WTC11 (cell line): Measurements from ENCODE around the gene KAZN. TPM values are rescaled to one million over a fixed set of nuclear protein-coding genes. Genes with fewer than 3 reads are reported as not detected.

ENCODE experiments used
- ATAC-seq: fragments of 200-7000 bp; cut with Tn5 transposase; 2 replicates; pipeline ENCODE4 v1.10.0; 2021; ENCODE audit warnings: mild to moderate bottlenecking, moderate library complexity
- CTCF ChIA-PET: fragments of 300-600 bp; sonication (Branson Sonifier 250); formaldehyde crosslinking; loops from one replicate; lab custom pipeline; 2021; ENCODE audit warnings: antibody characterized with exemption; lab: Charles Lee
- POLR2A ChIA-PET: fragments of 350-600 bp; sonication (Branson Sonifier 250); formaldehyde crosslinking; loops from one replicate; lab custom pipeline; 2021; ENCODE audit warnings: antibody characterized with exemption; lab: Charles Lee
- DNase-seq: peaks from one replicate; pipeline ENCODE4 v3.0.0; 2021; ENCODE audit warnings: low spot score
- H3K27ac Mint-ChIP-seq: 2 replicates; pipeline ENCODE4 v1.8.0; 2021; ENCODE audit warnings: mixed read lengths
- H3K27me3 Mint-ChIP-seq: 2 replicates; pipeline ENCODE4 v1.8.0; 2021; ENCODE audit warnings: low read depth, mild to moderate bottlenecking, moderate library complexity, mixed read lengths
- H3K36me3 Mint-ChIP-seq: 2 replicates; pipeline ENCODE4 v1.8.0; 2021; ENCODE audit warnings: mixed read lengths
- H3K4me1 Mint-ChIP-seq: 2 replicates; pipeline ENCODE4 v1.8.0; 2022; ENCODE audit warnings: mixed read lengths
- H3K4me3 Mint-ChIP-seq: 2 replicates; pipeline ENCODE4 v1.8.0; 2021; ENCODE audit warnings: mild to moderate bottlenecking, moderate library complexity, mixed read lengths
- H3K9me3 Mint-ChIP-seq: 2 replicates; pipeline ENCODE4 v1.8.0; 2021; ENCODE audit warnings: mixed read lengths
- CTCF ChIP-seq: fragments of 200-600 bp; IDR thresholded peaks from 2 replicates; pipeline ENCODE4 v1.8.0; 2022; ENCODE audit warnings: antibody characterized with exemption
- FOXJ3 ChIP-seq: sonication (generic); formaldehyde crosslinking; IDR thresholded peaks from 2 replicates; pipeline ENCODE4 v1.9.0; 2021; ENCODE audit warnings: missing genetic modification reagents, mild to moderate bottlenecking, borderline replicate concordance
- FOXK1 ChIP-seq: sonication (generic); formaldehyde crosslinking; IDR thresholded peaks from 2 replicates; pipeline ENCODE4 v1.8.0; 2022; ENCODE audit warnings: mild to moderate bottlenecking, moderate library complexity, missing genetic modification reagents
- GRHL2 ChIP-seq: fragments of 250-450 bp; sonication (Bioruptor Pico); IDR thresholded peaks from 2 replicates; pipeline ENCODE4 v1.8.0; 2022; ENCODE audit warnings: mild to moderate bottlenecking, moderate library complexity; ENCODE audit not compliant: insufficient replicate concordance, severe bottlenecking
- MAX ChIP-seq: sonication (generic); formaldehyde crosslinking; IDR thresholded peaks from 2 replicates; pipeline ENCODE4 v1.8.0; 2022; ENCODE audit warnings: mild to moderate bottlenecking, missing genetic modification reagents
- MLX ChIP-seq: sonication (generic); formaldehyde crosslinking; IDR thresholded peaks from 2 replicates; pipeline ENCODE4 v1.8.1; 2023; ENCODE audit warnings: mild to moderate bottlenecking, missing genetic modification reagents, moderate library complexity
- MXD4 ChIP-seq: fragments of 250-450 bp; sonication (Bioruptor Pico); IDR thresholded peaks from 2 replicates; pipeline ENCODE4 v1.8.0; 2021; ENCODE audit warnings: mild to moderate bottlenecking, moderate library complexity, borderline replicate concordance
- NR1H2 ChIP-seq: sonication (generic); formaldehyde crosslinking; IDR thresholded peaks from 2 replicates; pipeline ENCODE4 v1.9.0; 2021; ENCODE audit warnings: mild to moderate bottlenecking, moderate library complexity, missing genetic modification reagents
- ZNF121 ChIP-seq: sonication (generic); formaldehyde crosslinking; IDR thresholded peaks from 2 replicates; pipeline ENCODE4 v1.8.0; 2023; ENCODE audit warnings: missing genetic modification reagents
- ZNF396 ChIP-seq: fragments of 250-450 bp; sonication (Bioruptor Pico); IDR thresholded peaks from 2 replicates; pipeline ENCODE4 v1.8.0; 2021; ENCODE audit warnings: mild to moderate bottlenecking, moderate library complexity, borderline replicate concordance
- total RNA-seq: library from RNA; stranded (reverse); gene quantifications from 3 replicates; pipeline ENCODE4 v1.2.3, GENCODE V29; 2021
- TF ChIP-seq, protein P1 (sequence below): sonication (generic); formaldehyde crosslinking; IDR thresholded peaks from 2 replicates; pipeline ENCODE4 v1.8.1; 2023; ENCODE audit warnings: mild to moderate bottlenecking, missing genetic modification reagents, borderline replicate concordance
- TF ChIP-seq, protein P2 (sequence below): sonication (generic); formaldehyde crosslinking; IDR thresholded peaks from 2 replicates; pipeline ENCODE4 v1.8.0; 2022; ENCODE audit warnings: mild to moderate bottlenecking, missing genetic modification reagents
- TF ChIP-seq, protein P3 (sequence below): fragments of 250-450 bp; sonication (Bioruptor Pico); IDR thresholded peaks from 2 replicates; pipeline ENCODE4 v2.1.2; 2022; ENCODE audit warnings: mild to moderate bottlenecking, moderate library complexity
- TF ChIP-seq, protein P4 (sequence below): sonication (generic); formaldehyde crosslinking; conservative IDR thresholded peaks from 2 replicates; pipeline ENCODE4 v1.8.1; 2023; ENCODE audit warnings: mild to moderate bottlenecking, low read depth, missing genetic modification reagents, moderate library complexity
- TF ChIP-seq, protein P5 (sequence below): sonication (generic); formaldehyde crosslinking; IDR thresholded peaks from 2 replicates; pipeline ENCODE4 v1.8.1; 2023; ENCODE audit warnings: mild to moderate bottlenecking, missing genetic modification reagents
- TF ChIP-seq, protein P6 (sequence below): fragments of 250-450 bp; sonication (Bioruptor Pico); IDR thresholded peaks from 2 replicates; pipeline ENCODE4 v1.9.0; 2021; ENCODE audit warnings: mild to moderate bottlenecking

The KAZN gene
- total RNA-seq, 1 experiment from 2014 or later, result 19.9 TPM

DNA sequence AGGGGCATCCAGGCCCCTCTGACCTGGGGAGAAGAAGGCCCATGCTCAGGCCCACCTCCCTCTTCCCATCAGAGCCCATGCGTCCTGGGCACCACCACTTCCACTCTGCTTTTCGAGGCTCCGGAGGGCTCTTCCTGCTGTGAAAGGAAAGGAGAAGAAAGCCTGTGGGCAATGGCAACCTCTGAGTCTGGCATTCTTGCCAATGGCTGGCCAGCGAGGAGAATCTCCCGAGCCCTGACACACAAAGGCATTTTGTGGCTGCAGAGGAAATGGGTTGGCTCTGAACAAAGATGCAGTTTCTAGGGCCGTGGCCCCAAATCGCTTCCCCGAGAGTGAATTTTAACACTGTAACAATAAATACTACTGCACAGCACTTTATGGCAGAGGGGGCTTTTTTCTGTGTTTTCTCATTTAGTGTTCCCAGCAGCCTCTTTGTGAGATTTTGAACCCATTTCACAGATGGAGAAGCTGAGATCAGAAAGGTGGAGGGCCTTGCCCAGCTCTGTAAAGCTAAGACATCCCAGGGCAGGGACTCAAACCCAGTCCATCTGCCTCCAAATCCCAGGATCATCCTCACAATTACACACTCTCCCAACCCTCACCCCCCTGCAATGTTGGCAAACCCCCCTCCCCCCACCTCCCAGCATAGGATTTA lies 519.3 kb downstream of the KAZN start (continued):
- TF ChIP-seq, protein P1, sequence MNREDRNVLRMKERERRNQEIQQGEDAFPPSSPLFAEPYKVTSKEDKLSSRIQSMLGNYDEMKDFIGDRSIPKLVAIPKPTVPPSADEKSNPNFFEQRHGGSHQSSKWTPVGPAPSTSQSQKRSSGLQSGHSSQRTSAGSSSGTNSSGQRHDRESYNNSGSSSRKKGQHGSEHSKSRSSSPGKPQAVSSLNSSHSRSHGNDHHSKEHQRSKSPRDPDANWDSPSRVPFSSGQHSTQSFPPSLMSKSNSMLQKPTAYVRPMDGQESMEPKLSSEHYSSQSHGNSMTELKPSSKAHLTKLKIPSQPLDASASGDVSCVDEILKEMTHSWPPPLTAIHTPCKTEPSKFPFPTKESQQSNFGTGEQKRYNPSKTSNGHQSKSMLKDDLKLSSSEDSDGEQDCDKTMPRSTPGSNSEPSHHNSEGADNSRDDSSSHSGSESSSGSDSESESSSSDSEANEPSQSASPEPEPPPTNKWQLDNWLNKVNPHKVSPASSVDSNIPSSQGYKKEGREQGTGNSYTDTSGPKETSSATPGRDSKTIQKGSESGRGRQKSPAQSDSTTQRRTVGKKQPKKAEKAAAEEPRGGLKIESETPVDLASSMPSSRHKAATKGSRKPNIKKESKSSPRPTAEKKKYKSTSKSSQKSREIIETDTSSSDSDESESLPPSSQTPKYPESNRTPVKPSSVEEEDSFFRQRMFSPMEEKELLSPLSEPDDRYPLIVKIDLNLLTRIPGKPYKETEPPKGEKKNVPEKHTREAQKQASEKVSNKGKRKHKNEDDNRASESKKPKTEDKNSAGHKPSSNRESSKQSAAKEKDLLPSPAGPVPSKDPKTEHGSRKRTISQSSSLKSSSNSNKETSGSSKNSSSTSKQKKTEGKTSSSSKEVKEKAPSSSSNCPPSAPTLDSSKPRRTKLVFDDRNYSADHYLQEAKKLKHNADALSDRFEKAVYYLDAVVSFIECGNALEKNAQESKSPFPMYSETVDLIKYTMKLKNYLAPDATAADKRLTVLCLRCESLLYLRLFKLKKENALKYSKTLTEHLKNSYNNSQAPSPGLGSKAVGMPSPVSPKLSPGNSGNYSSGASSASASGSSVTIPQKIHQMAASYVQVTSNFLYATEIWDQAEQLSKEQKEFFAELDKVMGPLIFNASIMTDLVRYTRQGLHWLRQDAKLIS (CRISPR knock-in tag), result no peak
- no peak for TF ChIP-seq ZNF121 (CRISPR knock-in tag)
- TF ChIP-seq ZNF396 (CRISPR knock-in tag), result no peak
- TF ChIP-seq NR1H2 (CRISPR knock-in tag), result no peak
- no peak for TF ChIP-seq MLX (CRISPR knock-in tag)
- TF ChIP-seq FOXJ3 (CRISPR knock-in tag), result no peak
- TF ChIP-seq MXD4 (CRISPR knock-in tag), result no peak
- TF ChIP-seq, all 79 proteins: peak for 0

DNA sequence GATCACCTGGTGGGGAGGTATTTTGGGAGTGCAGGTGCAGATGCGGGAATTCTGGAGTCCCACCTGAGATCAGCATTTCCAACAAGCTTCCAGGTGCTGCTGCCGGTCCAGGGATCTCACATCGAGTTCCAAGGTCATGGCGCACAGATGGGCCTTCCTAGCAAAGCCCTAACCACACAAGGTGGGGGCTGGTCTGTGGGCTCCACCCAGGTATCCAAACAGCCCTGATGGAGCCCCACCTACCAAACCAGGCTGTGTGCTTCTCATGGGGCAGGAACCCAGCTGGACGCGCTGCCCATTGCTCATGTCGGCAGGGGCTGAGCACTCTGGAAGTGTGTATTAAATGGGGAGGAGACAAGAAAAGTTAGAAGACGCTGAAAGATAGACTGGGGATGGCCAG lies 520.1 kb downstream of the KAZN start:
- no peak for ATAC-seq
- H3K27ac Mint-ChIP-seq, result no peak overlapping the region
- peaks cover 25% of the 10 kb centered on the region for H3K4me1 Mint-ChIP-seq
- TF ChIP-seq FOXK1 (CRISPR knock-in tag) (no peak), MAX (CRISPR knock-in tag) (no peak), MLX (CRISPR knock-in tag) (no peak), GRHL2 (CRISPR knock-in tag) (no peak), CTCF (no peak)
- TF ChIP-seq, protein P2, sequence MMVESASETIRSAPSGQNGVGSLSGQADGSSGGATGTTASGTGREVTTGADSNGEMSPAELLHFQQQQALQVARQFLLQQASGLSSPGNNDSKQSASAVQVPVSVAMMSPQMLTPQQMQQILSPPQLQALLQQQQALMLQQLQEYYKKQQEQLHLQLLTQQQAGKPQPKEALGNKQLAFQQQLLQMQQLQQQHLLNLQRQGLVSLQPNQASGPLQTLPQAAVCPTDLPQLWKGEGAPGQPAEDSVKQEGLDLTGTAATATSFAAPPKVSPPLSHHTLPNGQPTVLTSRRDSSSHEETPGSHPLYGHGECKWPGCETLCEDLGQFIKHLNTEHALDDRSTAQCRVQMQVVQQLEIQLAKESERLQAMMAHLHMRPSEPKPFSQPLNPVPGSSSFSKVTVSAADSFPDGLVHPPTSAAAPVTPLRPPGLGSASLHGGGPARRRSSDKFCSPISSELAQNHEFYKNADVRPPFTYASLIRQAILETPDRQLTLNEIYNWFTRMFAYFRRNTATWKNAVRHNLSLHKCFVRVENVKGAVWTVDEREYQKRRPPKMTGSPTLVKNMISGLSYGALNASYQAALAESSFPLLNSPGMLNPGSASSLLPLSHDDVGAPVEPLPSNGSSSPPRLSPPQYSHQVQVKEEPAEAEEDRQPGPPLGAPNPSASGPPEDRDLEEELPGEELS, result no peak
- TF ChIP-seq, protein P3, sequence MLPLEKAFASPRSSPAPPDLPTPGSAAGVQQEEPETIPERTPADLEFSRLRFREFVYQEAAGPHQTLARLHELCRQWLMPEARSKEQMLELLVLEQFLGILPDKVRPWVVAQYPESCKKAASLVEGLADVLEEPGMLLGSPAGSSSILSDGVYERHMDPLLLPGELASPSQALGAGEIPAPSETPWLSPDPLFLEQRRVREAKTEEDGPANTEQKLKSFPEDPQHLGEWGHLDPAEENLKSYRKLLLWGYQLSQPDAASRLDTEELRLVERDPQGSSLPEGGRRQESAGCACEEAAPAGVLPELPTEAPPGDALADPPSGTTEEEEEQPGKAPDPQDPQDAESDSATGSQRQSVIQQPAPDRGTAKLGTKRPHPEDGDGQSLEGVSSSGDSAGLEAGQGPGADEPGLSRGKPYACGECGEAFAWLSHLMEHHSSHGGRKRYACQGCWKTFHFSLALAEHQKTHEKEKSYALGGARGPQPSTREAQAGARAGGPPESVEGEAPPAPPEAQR, result no peak
- TF ChIP-seq, protein P4, sequence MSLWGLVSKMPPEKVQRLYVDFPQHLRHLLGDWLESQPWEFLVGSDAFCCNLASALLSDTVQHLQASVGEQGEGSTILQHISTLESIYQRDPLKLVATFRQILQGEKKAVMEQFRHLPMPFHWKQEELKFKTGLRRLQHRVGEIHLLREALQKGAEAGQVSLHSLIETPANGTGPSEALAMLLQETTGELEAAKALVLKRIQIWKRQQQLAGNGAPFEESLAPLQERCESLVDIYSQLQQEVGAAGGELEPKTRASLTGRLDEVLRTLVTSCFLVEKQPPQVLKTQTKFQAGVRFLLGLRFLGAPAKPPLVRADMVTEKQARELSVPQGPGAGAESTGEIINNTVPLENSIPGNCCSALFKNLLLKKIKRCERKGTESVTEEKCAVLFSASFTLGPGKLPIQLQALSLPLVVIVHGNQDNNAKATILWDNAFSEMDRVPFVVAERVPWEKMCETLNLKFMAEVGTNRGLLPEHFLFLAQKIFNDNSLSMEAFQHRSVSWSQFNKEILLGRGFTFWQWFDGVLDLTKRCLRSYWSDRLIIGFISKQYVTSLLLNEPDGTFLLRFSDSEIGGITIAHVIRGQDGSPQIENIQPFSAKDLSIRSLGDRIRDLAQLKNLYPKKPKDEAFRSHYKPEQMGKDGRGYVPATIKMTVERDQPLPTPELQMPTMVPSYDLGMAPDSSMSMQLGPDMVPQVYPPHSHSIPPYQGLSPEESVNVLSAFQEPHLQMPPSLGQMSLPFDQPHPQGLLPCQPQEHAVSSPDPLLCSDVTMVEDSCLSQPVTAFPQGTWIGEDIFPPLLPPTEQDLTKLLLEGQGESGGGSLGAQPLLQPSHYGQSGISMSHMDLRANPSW (CRISPR knock-in tag), result no peak
- TF ChIP-seq, protein P5, sequence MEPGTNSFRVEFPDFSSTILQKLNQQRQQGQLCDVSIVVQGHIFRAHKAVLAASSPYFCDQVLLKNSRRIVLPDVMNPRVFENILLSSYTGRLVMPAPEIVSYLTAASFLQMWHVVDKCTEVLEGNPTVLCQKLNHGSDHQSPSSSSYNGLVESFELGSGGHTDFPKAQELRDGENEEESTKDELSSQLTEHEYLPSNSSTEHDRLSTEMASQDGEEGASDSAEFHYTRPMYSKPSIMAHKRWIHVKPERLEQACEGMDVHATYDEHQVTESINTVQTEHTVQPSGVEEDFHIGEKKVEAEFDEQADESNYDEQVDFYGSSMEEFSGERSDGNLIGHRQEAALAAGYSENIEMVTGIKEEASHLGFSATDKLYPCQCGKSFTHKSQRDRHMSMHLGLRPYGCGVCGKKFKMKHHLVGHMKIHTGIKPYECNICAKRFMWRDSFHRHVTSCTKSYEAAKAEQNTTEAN (CRISPR knock-in tag), result no peak
- TF ChIP-seq, protein P6, sequence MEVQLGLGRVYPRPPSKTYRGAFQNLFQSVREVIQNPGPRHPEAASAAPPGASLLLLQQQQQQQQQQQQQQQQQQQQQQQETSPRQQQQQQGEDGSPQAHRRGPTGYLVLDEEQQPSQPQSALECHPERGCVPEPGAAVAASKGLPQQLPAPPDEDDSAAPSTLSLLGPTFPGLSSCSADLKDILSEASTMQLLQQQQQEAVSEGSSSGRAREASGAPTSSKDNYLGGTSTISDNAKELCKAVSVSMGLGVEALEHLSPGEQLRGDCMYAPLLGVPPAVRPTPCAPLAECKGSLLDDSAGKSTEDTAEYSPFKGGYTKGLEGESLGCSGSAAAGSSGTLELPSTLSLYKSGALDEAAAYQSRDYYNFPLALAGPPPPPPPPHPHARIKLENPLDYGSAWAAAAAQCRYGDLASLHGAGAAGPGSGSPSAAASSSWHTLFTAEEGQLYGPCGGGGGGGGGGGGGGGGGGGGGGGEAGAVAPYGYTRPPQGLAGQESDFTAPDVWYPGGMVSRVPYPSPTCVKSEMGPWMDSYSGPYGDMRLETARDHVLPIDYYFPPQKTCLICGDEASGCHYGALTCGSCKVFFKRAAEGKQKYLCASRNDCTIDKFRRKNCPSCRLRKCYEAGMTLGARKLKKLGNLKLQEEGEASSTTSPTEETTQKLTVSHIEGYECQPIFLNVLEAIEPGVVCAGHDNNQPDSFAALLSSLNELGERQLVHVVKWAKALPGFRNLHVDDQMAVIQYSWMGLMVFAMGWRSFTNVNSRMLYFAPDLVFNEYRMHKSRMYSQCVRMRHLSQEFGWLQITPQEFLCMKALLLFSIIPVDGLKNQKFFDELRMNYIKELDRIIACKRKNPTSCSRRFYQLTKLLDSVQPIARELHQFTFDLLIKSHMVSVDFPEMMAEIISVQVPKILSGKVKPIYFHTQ (CRISPR knock-in tag), result no peak

More for the DNA sequence above, 520.1 kb downstream of the KAZN start:
- ChIA-PET POLR2A (no interaction called here), CTCF (interaction anchor here (1.3 to 2.9 kb wide), 2 partner anchors 10 to 205 kb away, joined by 3 to 14 read pairs; no protein-coding TSS in a partner anchor)
- DNase-seq, result no peak
- H3K9me3 Mint-ChIP-seq, result no peaks in the 10 kb centered on the region
- H3K36me3 Mint-ChIP-seq, result no peaks in the 10 kb centered on the region
- H3K4me3 Mint-ChIP-seq, result no peak overlapping the region
- H3K27me3 Mint-ChIP-seq, result no peaks in the 10 kb centered on the region
